Naive thymus-derived CD4-positive, alpha-beta T cell (primary cell): ENCODE measurements around the gene GGNBP2. TPM values are rescaled to one million over a fixed set of nuclear protein-coding genes. Genes with fewer than 3 reads are reported as not detected.

Experiments used
- ATAC-seq: fragments of 150-1000 bp; cut with Tn5 transposase; 2 replicates; pipeline ENCODE4 v1.10.0; 2021; ENCODE audit warnings: mild to moderate bottlenecking, moderate library complexity
- CTCF ChIA-PET: fragments of 350-600 bp; sonication (Branson Sonifier 250); formaldehyde crosslinking; loops from one replicate; lab custom pipeline; 2021; ENCODE audit warnings: antibody characterized with exemption; lab: Charles Lee
- POLR2A ChIA-PET: fragments of 350-600 bp; sonication (Branson Sonifier 250); formaldehyde crosslinking; loops from one replicate; lab custom pipeline; 2021; ENCODE audit warnings: antibody characterized with exemption, inconsistent platforms; lab: Charles Lee
- DNase-seq, 9 donors: peaks; one replicate each; pipeline versions ENCODE4 v3.0.0 to v3.0.0-alpha.2; 2020 to 2022; ENCODE audit warnings: mixed read lengths in 1 of 9
- H3K27ac ChIP-seq: one replicate; pipeline ENCODE4 v1.7.0; 2013; ENCODE audit warnings: mild to moderate bottlenecking, low read depth, low read length, moderate library complexity
- H3K27me3 ChIP-seq, 2 donors: one replicate each; pipeline ENCODE4 v1.7.0; 2013; ENCODE audit warnings: low read length in 2 of 2, mild to moderate bottlenecking in 2 of 2, moderate library complexity in 2 of 2; ENCODE audit not compliant: control insufficient read depth in 2 of 2, insufficient read depth in 2 of 2
- H3K36me3 ChIP-seq, 3 experiments: 1 replicate in 2 of 3; 2 replicates in 1 of 3; pipeline ENCODE4 v1.7.0; 2013; ENCODE audit warnings: low read length in 3 of 3, mild to moderate bottlenecking in 3 of 3, moderate library complexity in 1 of 3; ENCODE audit not compliant: insufficient read depth in 3 of 3, control insufficient read depth in 2 of 3
- H3K4me1 ChIP-seq, 2 donors: one replicate each; pipeline ENCODE4 v1.7.0; 2013; ENCODE audit warnings: low read length in 2 of 2, mild to moderate bottlenecking in 2 of 2, moderate library complexity in 1 of 2; ENCODE audit not compliant: control insufficient read depth in 2 of 2, insufficient read depth in 2 of 2
- H3K4me3 ChIP-seq: 2 replicates; pipeline ENCODE4 v1.7.0; 2013; ENCODE audit warnings: mild to moderate bottlenecking, low read length
- H3K9me3 ChIP-seq, 3 experiments: 1 replicate in 2 of 3; 2 replicates in 1 of 3; pipeline ENCODE4 v1.7.0; 2013; ENCODE audit warnings: low read length in 3 of 3; ENCODE audit not compliant: control insufficient read depth in 2 of 3
- H3K27ac Mint-ChIP-seq, 9 donors: one replicate each; pipeline ENCODE4 v1.8.0; 2020 to 2022; ENCODE audit warnings: mixed read lengths in 9 of 9, mild to moderate bottlenecking in 8 of 9, moderate library complexity in 5 of 9, inconsistent platforms in 2 of 9
- H3K27me3 Mint-ChIP-seq, 5 donors: one replicate each; pipeline ENCODE4 v1.8.0; 2021 to 2022; ENCODE audit warnings: mixed read lengths in 5 of 5, mild to moderate bottlenecking in 1 of 5
- H3K36me3 Mint-ChIP-seq, 5 donors: one replicate each; pipeline ENCODE4 v1.8.0; 2020 to 2022; ENCODE audit warnings: mixed read lengths in 5 of 5, mild to moderate bottlenecking in 3 of 5, inconsistent platforms in 1 of 5
- H3K4me1 Mint-ChIP-seq, 7 donors: one replicate each; pipeline ENCODE4 v1.8.0; 2020 to 2022; ENCODE audit warnings: mixed read lengths in 7 of 7, mild to moderate bottlenecking in 3 of 7, inconsistent platforms in 1 of 7
- H3K4me3 Mint-ChIP-seq, 10 donors: one replicate each; pipeline ENCODE4 v1.8.0; 2020 to 2022; ENCODE audit warnings: mild to moderate bottlenecking in 10 of 10, mixed read lengths in 10 of 10, moderate library complexity in 6 of 10, inconsistent platforms in 2 of 10
- H3K9me3 Mint-ChIP-seq, 11 donors: one replicate each; pipeline ENCODE4 v1.8.0; 2020 to 2022; ENCODE audit warnings: mixed read lengths in 11 of 11, mild to moderate bottlenecking in 4 of 11, inconsistent platforms in 1 of 11, moderate library complexity in 1 of 11
- intact Hi-C, 2 donors: fragments of 100-400 bp; cut with micrococcal nuclease; formaldehyde crosslinking; loops; one replicate each; pipeline ENCODE4 v1.15.1; 2023
- polyA plus RNA-seq, 2 donors: library from polyadenylated mRNA; unstranded; fragments of 300-500 nt; fragmentation: Illumina TruSeq; gene quantifications; one replicate each; pipeline ENCODE4 v1.2.3, GENCODE V29; 2021
- total RNA-seq, 6 experiments: library from RNA in 5 of 6; stranded (reverse) in 5 of 6; gene quantifications; 1 replicate in 5 of 6; 2 replicates in 1 of 6; pipeline ENCODE4 v1.2.3 and lab custom pipeline; 2021 to 2026

The GGNBP2 gene
- total and polyA plus RNA-seq, 7 experiments from 2014 or later = 60.4 to 173 (median 138) TPM

DNA sequence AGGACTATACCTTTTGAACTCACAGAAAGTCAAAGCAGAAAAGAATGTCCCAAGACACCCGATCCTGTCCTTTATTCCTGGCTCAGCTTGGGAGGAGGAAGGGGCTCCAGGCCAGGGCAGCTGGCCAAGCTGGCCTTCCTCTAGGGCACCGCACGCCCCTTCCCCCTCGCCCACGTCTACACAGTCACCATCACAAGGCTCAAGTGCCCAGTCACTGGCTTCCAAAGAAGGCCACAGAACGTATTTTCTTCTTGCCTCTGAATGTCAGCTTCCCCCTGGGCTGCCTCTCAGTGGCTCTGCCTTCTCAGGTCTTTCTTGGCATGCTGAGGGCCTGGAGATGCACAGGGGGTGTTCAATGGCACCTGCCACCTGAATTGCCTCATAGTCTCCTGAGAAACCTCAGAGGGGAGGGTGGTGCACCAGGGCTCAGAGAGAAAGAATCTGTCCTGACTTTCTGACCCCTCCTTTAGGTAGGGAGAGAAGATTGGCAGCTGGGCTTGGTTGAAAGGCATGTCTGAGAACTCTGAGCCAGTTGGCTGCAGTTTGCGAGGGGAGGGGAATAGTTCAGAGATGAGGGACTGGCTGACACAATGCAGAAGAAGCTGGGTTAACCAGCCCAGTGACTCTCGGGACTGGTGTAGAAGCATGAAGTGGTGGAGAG lies 49.1 kb downstream of the GGNBP2 start:
- H3K4me3 Mint-ChIP-seq = peak overlapping the region in 5 of 10 donors; percentile 3 to 86 (median 77)
- H3K27ac Mint-ChIP-seq = peak overlapping the region in 2 of 9 donors; percentile 34 to 76
- Histone ChIP-seq H3K9me3 (no peaks in the 10 kb centered on the region), H3K27me3 (no peaks in the 10 kb centered on the region), H3K36me3 (peaks cover 0 to 6% (median 4%) of the 10 kb centered on the region in 3 experiments), H3K4me3 (no peak overlapping the region), H3K4me1 (peaks cover 8 to 9% of the 10 kb centered on the region in 2 donors), H3K27ac (no peak overlapping the region)
- no peaks in the 10 kb centered on the region for H3K9me3 Mint-ChIP-seq
- ChIA-PET CTCF (no interaction called here), POLR2A (interaction anchor here (1.1 to 4.8 kb wide), 5 partner anchors 8 to 58 kb away, joined by 3 to 40 read pairs (median 3); partner anchors contain the start of gene MRM1)
- no peak for ATAC-seq
- DNase-seq = peak in 1 of 9 donors; percentile 9
- H3K4me1 Mint-ChIP-seq = peaks cover 21 to 35% (median 25%) of the 10 kb centered on the region in 7 donors
- no peaks in the 10 kb centered on the region for H3K27me3 Mint-ChIP-seq
- H3K36me3 Mint-ChIP-seq = peaks cover 0 to 5% (median 0%) of the 10 kb centered on the region in 5 donors
- intact Hi-C loops = loop anchor here in 1 of 2 donors (5.0 kb wide), 1 partner anchor 46 kb away; no protein-coding TSS in a partner anchor

DNA sequence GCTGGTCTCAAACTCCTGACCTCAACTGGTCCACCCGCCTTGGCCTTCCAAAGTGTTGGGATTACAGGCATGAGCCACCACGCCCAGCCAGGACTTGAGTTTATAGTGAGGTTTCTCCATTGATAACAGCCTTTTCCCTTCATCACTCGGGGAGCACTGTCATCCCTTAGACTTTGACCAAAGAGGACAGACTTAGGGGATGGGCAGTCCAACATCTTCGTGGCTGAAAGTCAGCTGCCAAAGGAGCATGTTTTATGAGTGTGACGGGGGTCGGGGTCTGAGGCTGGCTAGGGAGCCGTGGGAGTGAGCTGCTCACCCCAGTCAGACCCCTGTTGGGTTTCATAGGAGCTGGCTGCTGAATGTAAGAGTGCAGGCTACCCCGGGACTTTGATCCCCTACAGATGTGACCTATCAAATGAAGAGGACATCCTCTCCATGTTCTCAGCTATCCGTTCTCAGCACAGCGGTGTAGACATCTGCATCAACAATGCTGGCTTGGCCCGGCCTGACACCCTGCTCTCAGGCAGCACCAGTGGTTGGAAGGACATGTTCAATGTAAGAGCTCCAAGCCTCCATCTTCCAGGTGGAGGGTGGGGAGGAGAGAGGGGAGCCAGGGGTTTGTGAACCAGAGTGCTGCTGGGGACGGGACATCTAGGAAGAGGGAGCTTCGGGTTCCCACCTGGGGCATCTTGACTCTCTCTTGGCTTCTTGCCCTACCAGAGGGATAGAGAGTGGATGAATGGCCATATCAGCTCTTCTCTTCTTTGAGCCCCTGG lies 50.1 kb downstream of the GGNBP2 start:
- CTCF ChIA-PET = interaction anchor here (0.7 kb wide), 1 partner anchor 1460 kb away, joined by 3 read pairs; no protein-coding TSS in a partner anchor
- POLR2A ChIA-PET = interaction anchor here (0.8 to 1.7 kb wide), 4 partner anchors 10 to 60 kb away, joined by 3 to 5 read pairs (median 4); partner anchors contain the start of genes MYO19 and PIGW
- H3K4me1 ChIP-seq = peaks cover 8 to 9% of the 10 kb centered on the region in 2 donors

DNA sequence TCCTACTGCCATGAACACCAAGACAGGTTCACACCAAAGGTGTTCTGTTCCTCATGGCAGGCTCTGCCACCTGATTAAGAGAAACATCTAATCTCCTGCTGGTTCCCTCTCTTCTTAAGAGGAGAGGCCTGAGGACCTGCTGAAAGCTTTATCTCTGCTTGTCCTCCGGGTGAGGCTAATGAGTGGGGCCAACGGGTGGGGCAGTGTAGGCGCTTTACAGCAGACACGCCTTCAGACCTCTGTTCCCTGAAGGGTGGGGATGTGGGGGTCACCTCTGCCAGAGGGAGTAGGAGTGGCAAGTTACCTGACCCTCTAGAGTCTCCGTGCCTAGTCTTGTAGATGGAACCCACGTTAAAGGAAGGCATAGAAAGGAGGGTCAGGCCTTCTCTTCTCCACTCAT lies 52.5 kb downstream of the GGNBP2 start:
- DNase-seq = no peak
- Histone ChIP-seq H3K4me1 (peaks cover 12 to 13% of the 10 kb centered on the region in 2 donors), H3K27me3 (no peaks in the 10 kb centered on the region), H3K27ac (no peak overlapping the region), H3K9me3 (no peaks in the 10 kb centered on the region), H3K36me3 (peaks cover 0 to 7% (median 0%) of the 10 kb centered on the region in 3 experiments), H3K4me3 (no peak overlapping the region)
- Mint-ChIP-seq H3K36me3 (peaks cover 0 to 4% (median 0%) of the 10 kb centered on the region in 5 donors), H3K4me3 (peak overlapping the region in 1 of 10 donors; percentile 26), H3K4me1 (peaks cover 15 to 22% (median 21%) of the 10 kb centered on the region in 7 donors), H3K27me3 (no peaks in the 10 kb centered on the region), H3K27ac (no peak overlapping the region), H3K9me3 (no peaks in the 10 kb centered on the region)
- CTCF ChIA-PET = no interaction called here
- ATAC-seq = no peak
- POLR2A ChIA-PET = interaction anchor here (0.7 kb wide), 1 partner anchor 20 kb away, joined by 3 read pairs; no protein-coding TSS in a partner anchor
- intact Hi-C loops = no loop called here

More for the DNA sequence above, 50.1 kb downstream of the GGNBP2 start:
- H3K36me3 ChIP-seq = no peaks in the 10 kb centered on the region
- no peak overlapping the region for H3K4me3 Mint-ChIP-seq
- peaks cover 18 to 29% (median 22%) of the 10 kb centered on the region in 7 donors for H3K4me1 Mint-ChIP-seq
- H3K36me3 Mint-ChIP-seq = peaks cover 0 to 4% (median 0%) of the 10 kb centered on the region in 5 donors
- H3K27me3 Mint-ChIP-seq = no peaks in the 10 kb centered on the region
- intact Hi-C loops = loop anchor here in 1 of 2 donors (5.0 kb wide), 1 partner anchor 48 kb away; no protein-coding TSS in a partner anchor
- no peaks in the 10 kb centered on the region for H3K27me3 ChIP-seq
- no peaks in the 10 kb centered on the region for H3K9me3 ChIP-seq
- H3K9me3 Mint-ChIP-seq = no peaks in the 10 kb centered on the region
- ATAC-seq = no peak
- peak in 1 of 9 donors; percentile 19 for DNase-seq
- H3K27ac Mint-ChIP-seq = no peak overlapping the region
- H3K27ac ChIP-seq = no peak overlapping the region
- no peak overlapping the region for H3K4me3 ChIP-seq

DNA sequence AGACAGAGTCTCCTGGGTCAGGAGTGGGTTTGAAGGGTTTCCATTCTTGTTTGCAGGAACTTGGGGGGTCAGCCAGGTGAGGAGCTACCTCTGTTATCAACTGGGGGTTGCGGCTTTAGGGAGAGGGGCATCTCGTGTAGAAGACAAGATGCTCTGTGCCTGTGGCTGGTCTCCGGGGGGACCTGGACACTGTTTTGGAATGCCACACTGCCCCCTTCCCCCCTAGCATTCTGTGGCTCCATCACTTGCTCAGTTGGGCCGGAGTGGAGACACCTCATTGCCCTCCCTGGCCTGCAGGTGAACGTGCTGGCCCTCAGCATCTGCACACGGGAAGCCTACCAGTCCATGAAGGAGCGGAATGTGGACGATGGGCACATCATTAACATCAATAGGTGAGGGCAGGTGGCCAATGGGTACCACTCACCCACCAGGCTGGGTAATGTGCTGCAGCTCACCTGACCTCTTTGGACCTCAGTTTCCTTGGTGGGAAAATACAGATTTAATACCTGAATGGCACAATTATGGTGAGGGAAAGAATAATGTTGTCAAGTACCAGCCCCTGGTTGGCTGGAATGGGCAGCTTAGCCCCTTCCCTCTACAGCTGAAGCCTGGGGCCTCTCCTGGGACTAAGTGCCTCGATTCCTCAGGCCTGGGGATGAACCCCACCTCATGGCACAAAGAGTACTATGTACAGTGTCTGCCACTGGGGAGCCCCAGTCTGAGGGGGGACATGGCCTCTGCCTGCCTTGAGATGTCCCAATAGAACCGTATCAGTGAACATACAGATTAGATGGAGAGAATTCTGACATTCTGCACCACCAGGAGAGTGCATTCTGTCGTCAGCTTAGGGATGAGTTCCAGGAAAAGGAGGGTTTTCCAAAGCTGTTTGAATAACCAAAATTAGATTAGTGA lies 53.4 kb downstream of the GGNBP2 start:
- no peaks in the 10 kb centered on the region for H3K9me3 Mint-ChIP-seq
- CTCF ChIA-PET = interaction anchor here (0.5 kb wide), 1 partner anchor 8 kb away, joined by 3 read pairs; no protein-coding TSS in a partner anchor
- POLR2A ChIA-PET = interaction anchor here (0.7 kb wide), 1 partner anchor 21 kb away, joined by 3 read pairs; no protein-coding TSS in a partner anchor
- no peak for ATAC-seq
- peaks cover 0 to 4% (median 0%) of the 10 kb centered on the region in 5 donors for H3K36me3 Mint-ChIP-seq
- Histone ChIP-seq H3K4me3 (no peak overlapping the region), H3K36me3 (peaks cover 0 to 7% (median 0%) of the 10 kb centered on the region in 3 experiments), H3K9me3 (no peaks in the 10 kb centered on the region), H3K27ac (no peak overlapping the region), H3K4me1 (peaks cover 11 to 13% of the 10 kb centered on the region in 2 donors), H3K27me3 (no peaks in the 10 kb centered on the region)
- intact Hi-C loops = no loop called here
- peak overlapping the region in 2 of 9 donors; percentile 23 to 61 for H3K27ac Mint-ChIP-seq
- no peaks in the 10 kb centered on the region for H3K27me3 Mint-ChIP-seq
- DNase-seq = no peak
- peak overlapping the region in 2 of 10 donors; percentile 26 to 55 for H3K4me3 Mint-ChIP-seq
- peaks cover 10 to 23% (median 19%) of the 10 kb centered on the region in 7 donors for H3K4me1 Mint-ChIP-seq

DNA sequence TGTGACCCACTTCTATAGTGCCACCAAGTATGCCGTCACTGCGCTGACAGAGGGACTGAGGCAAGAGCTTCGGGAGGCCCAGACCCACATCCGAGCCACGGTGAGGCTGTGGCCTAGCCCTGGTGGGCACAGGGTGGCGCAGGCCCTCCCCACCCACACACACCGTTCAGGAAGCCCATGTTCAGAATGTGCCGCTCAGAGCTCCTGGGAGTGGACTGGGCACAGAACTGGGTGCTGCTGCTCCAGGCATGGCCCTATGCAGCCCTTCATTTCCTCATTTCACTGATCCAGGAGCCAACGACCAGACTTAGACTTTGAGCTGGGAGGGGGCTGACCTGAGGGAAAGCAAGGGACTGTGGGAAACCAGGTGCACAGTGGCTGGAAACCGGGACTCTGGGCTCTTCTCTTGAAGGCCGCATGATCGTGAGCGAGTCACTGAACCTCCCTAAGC lies 54.3 kb downstream of the GGNBP2 start:
- H3K4me3 ChIP-seq = no peak overlapping the region
- POLR2A ChIA-PET = no interaction called here
- CTCF ChIA-PET = interaction anchor here (0.6 kb wide), 1 partner anchor 116 kb away, joined by 3 read pairs; no protein-coding TSS in a partner anchor
- no peak overlapping the region for H3K27ac ChIP-seq
- no peaks in the 10 kb centered on the region for H3K27me3 ChIP-seq
- Mint-ChIP-seq H3K27ac (peak overlapping the region in 1 of 9 donors; percentile 23), H3K4me3 (peak overlapping the region in 1 of 10 donors; percentile 63), H3K27me3 (no peaks in the 10 kb centered on the region), H3K4me1 (peaks cover 12 to 28% (median 21%) of the 10 kb centered on the region in 7 donors), H3K9me3 (no peaks in the 10 kb centered on the region), H3K36me3 (peaks cover 0 to 2% (median 0%) of the 10 kb centered on the region in 5 donors)
- H3K4me1 ChIP-seq = peaks cover 11 to 13% of the 10 kb centered on the region in 2 donors
- ATAC-seq (no peak), DNase-seq (no peak)
- no peaks in the 10 kb centered on the region for H3K9me3 ChIP-seq
- intact Hi-C loops = no loop called here
- H3K36me3 ChIP-seq = peaks cover 0 to 7% (median 0%) of the 10 kb centered on the region in 3 experiments
